Duodenal mucosa (tissue), 2 donors: ENCODE measurements around the gene ADCY10.
"Not testable (repeated sequence)": the region's sequence is repeated elsewhere in the genome, so short reads cannot be mapped to it uniquely, and the experiment has no call there.

Source experiments
- H3K27ac ChIP-seq: one replicate; pipeline ENCODE4 v1.7.0; 2013; ENCODE audit warnings: low read depth, low read length
- H3K27me3 ChIP-seq, 2 donors: one replicate each; pipeline ENCODE4 v1.7.0; 2013; ENCODE audit warnings: low read length in 2 of 2, control low read depth in 1 of 2; ENCODE audit not compliant: insufficient read depth in 2 of 2, control insufficient read depth in 1 of 2
- H3K36me3 ChIP-seq, 2 donors: one replicate each; pipeline ENCODE4 v1.7.0; 2013; ENCODE audit warnings: low read length in 2 of 2, control low read depth in 1 of 2; ENCODE audit not compliant: insufficient read depth in 2 of 2, control insufficient read depth in 1 of 2
- H3K4me1 ChIP-seq, 2 donors: one replicate each; pipeline ENCODE4 v1.7.0; 2013; ENCODE audit warnings: low read length in 2 of 2, control low read depth in 1 of 2; ENCODE audit not compliant: insufficient read depth in 2 of 2, control insufficient read depth in 1 of 2
- H3K4me3 ChIP-seq, 2 donors: one replicate each; pipeline ENCODE4 v1.7.0; 2013; ENCODE audit warnings: low read length in 2 of 2, low read depth in 1 of 2
- H3K9ac ChIP-seq, 2 donors: one replicate each; pipeline ENCODE4 v1.7.0; 2013; ENCODE audit warnings: low read length in 2 of 2, low read depth in 1 of 2
- H3K9me3 ChIP-seq, 2 donors: one replicate each; pipeline ENCODE4 v1.7.0; 2013; ENCODE audit warnings: low read length in 2 of 2, control low read depth in 1 of 2; ENCODE audit not compliant: control insufficient read depth in 1 of 2

The ADCY10 gene

DNA sequence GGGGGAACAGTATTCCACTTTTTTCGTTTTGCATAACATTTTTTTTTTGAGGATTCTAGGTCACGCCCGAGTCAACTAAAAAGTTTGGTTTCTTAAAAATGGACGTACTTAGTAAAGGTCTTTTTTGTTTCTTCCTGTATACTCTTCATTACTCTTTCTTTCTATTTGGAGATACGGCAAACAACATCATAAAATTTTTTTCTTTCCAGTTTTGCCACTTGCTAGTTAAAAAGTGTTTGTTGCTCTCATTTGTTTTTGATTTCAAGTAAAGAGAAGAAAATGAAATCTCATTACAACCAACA, 23.7 kb upstream of the ADCY10 start:
- Histone ChIP-seq H3K4me1 (peaks cover 10 to 11% of the 10 kb centered on the region in 2 donors), H3K9me3 (no peaks in the 10 kb centered on the region), H3K9ac (peak overlapping the region; percentile 90 to 95), H3K36me3 (no peaks in the 10 kb centered on the region), H3K4me3 (peak overlapping the region; percentile 92 to 93), H3K27ac (peak overlapping the region; percentile 97), H3K27me3 (no peaks in the 10 kb centered on the region)

- Histone ChIP-seq H3K9me3 (no peaks in the 10 kb centered on the region), H3K9ac (peak within 1 kb of the TSS; percentile 90 to 95), H3K27ac (peak within 1 kb of the TSS; percentile 97), H3K27me3 (no peaks in the 10 kb centered on the region), H3K4me1 (peaks cover 10 to 11% of the 10 kb centered on the region in 2 donors), H3K4me3 (peak within 1 kb of the TSS; percentile 92 to 93), H3K36me3 (no peaks in the 10 kb centered on the region)
Measured at GRCh38 chr1:167936930-167937708, 23.2 kb upstream of the ADCY10 start, which contains the start of gene MPC2. Gene MPC2, minus strand, starts transcription at chr1:167937072. Its CDS starts 1,231 bp downstream, at chr1:167935841.

DNA sequence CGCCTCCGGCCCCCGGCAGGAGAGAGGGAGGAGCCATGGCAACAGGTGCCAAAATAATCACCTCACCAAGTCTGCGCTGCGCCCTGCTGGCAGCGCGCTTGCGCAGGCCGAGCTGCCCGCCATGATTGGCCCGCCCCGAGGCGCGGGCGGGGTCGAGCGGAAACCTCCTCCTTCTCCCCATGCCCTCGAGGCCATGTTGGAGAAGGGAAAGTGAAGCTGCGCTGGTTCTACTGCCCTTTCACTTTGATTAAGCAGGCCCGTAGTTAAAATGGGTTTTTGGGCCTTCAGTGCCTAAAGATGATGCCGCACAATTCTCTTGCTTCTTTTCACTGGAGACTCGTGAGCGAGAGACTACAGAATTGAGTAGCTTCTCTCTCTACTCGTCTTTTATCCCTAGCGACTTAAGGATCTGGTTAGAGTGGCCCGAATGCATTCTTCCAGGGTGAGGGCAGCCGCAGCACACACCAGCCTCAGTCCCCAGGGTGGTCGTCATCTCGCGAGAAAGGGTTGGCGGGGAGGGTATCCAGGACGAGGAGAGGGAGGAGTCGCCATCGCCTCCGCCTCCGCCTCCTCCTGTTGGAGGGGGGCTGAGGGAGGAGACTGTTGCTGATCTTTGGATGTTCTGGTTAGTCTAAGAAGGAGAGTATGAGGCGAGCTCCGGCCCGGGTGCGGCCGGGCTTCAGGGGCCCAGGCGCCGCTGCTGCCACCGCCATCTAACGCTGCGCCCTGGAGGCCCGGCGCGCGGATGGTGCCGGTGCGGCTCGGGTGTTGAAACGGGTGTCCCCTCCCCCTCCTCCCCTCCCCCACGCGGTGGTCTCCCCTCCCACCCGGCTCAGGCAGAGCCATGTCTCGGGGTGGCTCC, 22.4 kb upstream of the ADCY10 start, which contains the start of gene DCAF6:
Gene DCAF6 (plus strand): TSS at position 616 of the 862 bp plus-strand sequence. CDS start 229 bp downstream, at position 845.
- Histone ChIP-seq H3K36me3 (no peaks in the 10 kb centered on the region), H3K4me3 (peak within 1 kb of the TSS; percentile 92 to 93), H3K9ac (peak within 1 kb of the TSS; percentile 90 to 95), H3K9me3 (no peaks in the 10 kb centered on the region), H3K27ac (peak within 1 kb of the TSS; percentile 97), H3K27me3 (no peaks in the 10 kb centered on the region), H3K4me1 (peaks cover 10 to 11% of the 10 kb centered on the region in 2 donors)

DNA sequence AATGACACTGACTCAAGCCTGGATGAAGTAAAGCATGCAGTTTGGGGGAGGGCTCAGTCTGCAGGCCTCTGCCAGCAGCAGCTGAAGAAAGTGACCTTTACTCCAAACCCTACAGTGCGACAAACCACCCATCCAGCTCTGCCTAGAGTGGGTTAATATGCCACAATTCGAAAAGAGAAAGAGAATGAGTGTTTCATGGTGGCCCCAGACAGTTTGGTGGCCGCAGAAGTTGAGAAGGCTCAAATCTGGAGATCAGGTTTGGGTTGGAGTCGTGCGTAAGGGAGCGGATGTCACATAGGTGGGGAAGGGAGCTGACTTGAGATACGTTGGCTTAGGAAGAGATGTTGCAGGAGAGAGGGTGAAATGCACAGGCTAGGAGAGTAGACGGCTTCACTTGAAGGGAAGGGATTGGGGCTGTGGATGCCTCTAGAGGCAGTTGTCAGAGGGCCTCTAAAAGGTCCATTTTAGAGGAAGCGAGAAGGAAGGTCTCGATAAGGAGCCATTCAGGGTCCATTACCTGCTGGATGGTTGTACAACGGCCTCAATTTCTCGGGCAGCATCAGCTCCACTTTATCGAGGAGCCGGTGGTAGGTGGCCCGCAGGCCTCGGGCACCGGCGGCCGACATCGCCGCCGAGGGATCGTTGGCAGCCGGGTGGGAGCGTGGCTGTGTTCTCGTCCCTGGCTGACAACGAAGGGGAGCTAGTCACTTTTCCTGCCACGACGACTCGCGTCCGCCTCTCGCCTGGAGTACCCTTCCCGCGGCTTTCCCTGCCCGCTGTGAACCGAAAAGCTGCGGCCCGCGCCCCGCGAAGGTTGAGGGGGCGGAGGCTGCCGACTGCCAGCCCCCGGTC, 21.5 kb upstream of the ADCY10 start:
- H3K4me1 ChIP-seq = peaks cover 11 to 15% of the 10 kb centered on the region in 2 donors
- peak overlapping the region; percentile 80 to 95 for H3K9ac ChIP-seq
- H3K27ac ChIP-seq = peak overlapping the region; percentile 91
- peak overlapping the region; percentile 92 to 93 for H3K4me3 ChIP-seq
- no peaks in the 10 kb centered on the region for H3K9me3 ChIP-seq
- no peaks in the 10 kb centered on the region for H3K36me3 ChIP-seq
- no peaks in the 10 kb centered on the region for H3K27me3 ChIP-seq

DNA sequence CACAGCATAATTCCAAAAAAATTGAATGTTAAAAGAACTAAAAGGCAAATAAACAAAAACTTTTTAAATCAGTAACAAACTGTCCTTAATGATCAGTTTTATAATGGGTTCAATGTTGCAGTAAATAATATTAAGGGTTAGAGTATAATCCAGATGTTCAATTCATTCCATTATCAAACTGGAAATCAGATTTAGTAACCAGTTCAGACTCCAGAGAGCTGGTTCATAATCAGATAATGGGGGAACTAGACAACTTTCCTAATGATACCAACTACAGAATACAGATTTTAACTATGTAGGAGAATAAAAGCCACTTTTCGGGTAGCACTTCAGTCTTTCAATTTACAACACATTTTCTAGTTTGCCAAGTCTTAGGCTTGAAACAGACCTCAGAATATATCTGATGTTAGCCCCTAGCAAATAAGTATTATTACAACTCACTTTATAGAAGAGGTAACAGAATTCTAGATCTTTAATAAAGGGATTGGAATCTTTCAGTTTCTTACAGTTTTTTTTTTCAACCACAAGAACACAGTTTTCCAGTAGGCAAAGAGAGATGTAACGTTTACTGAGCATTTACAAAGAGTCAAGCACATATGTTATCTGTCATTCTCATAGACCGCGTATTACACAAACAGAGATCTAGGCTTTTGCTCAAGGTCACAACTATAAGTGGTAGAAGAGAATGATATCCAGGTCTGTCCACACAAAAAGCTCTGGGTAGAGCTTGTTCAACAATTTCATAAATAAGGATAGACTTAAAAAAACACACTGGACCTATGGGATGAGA, 20.7 kb upstream of the ADCY10 start:
- peak overlapping the region; percentile 80 to 95 for H3K9ac ChIP-seq

DNA sequence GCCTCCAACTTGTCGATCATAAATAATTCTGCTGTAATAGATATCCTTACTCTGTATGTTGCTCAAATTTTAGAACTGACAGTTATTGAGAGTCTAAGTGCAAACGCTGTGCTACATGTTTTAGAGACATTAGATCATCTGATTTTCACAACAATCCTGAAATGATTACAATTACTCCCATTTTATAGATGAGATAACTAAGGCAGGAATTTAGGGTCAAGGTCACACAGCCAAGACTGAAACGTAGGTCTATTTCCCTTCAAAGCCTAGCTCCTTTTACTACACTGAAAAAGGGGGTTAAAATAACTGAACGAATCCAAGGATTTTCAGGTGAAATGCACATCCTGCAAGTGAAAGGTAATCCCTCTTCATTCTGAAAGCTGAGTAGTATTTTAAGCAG, 19.9 kb upstream of the ADCY10 start:
- Histone ChIP-seq H3K9me3 (no peaks in the 10 kb centered on the region), H3K4me1 (peaks cover 15 to 25% of the 10 kb centered on the region in 2 donors), H3K36me3 (no peaks in the 10 kb centered on the region), H3K27me3 (no peaks in the 10 kb centered on the region), H3K4me3 (peak overlapping the region; percentile 92 to 93), H3K9ac (peak overlapping the region in 1 of 2 donors; percentile 95), H3K27ac (no peak overlapping the region)

More for the DNA sequence above, 20.7 kb upstream of the ADCY10 start:
- Histone ChIP-seq H3K4me3 (peak overlapping the region; percentile 92 to 93), H3K4me1 (peaks cover 14 to 24% of the 10 kb centered on the region in 2 donors), H3K27me3 (no peaks in the 10 kb centered on the region), H3K9me3 (no peaks in the 10 kb centered on the region), H3K27ac (peak overlapping the region; percentile 91), H3K36me3 (no peaks in the 10 kb centered on the region)

GRCh38 chr1:167929725-167930124, 15.8 kb upstream of the ADCY10 start:
- Histone ChIP-seq H3K36me3 (no peaks in the 10 kb centered on the region), H3K27me3 (no peaks in the 10 kb centered on the region), H3K4me3 (peak overlapping the region; percentile 26 to 28), H3K27ac (no peak overlapping the region), H3K9ac (no peak overlapping the region), H3K4me1 (peaks cover 25 to 36% of the 10 kb centered on the region in 2 donors), H3K9me3 (no peaks in the 10 kb centered on the region)

GRCh38 chr1:167928919-167929318, 15.0 kb upstream of the ADCY10 start:
- not testable (repeated sequence) for H3K27ac ChIP-seq, H3K9ac ChIP-seq, H3K9me3 ChIP-seq, H3K4me3 ChIP-seq, H3K36me3 ChIP-seq, H3K27me3 ChIP-seq
- peaks cover 24 to 30% of the 10 kb centered on the region in 2 donors for H3K4me1 ChIP-seq

DNA sequence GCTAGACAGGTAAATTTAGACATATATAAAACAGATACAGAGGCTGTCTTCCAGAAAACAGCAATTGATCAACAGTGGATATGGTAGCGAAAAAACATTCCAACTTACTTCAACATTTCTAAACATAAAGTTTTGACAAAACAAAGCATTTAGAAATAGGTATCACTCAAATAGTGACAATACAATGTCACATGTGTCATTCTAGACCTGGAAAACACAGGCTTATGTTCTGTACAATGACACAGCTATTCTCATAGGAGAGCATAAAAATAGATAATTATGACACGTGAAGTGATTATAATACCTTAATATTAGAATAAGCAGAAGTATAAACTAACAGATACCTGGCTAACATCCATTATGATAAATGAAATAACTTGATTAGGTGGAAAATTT, 14.5 kb upstream of the ADCY10 start:
- Histone ChIP-seq H3K9me3 (no peaks in the 10 kb centered on the region), H3K36me3 (no peaks in the 10 kb centered on the region), H3K9ac (no peak overlapping the region), H3K4me1 (peaks cover 20 to 30% of the 10 kb centered on the region in 2 donors), H3K27ac (no peak overlapping the region), H3K27me3 (no peaks in the 10 kb centered on the region), H3K4me3 (peak overlapping the region in 1 of 2 donors; percentile 9)
